NCI-H146 treated with DMSO at 0.1 percent for 48 hours (cell line): Measurements from ENCODE around the gene ALS2.
"Not testable (repeated sequence)": the region's sequence is repeated elsewhere in the genome, so short reads cannot be mapped to it uniquely, and the experiment has no call there.

Experiments used
- DNase-seq: peaks from one replicate; lab custom pipeline; 2025; ENCODE audit not compliant: unreplicated experiment; lab: John Stamatoyannopoulos, UW

ALS2 gene

GRCh38 chr2:201794294-201794693 lies 13.6 kb upstream of the ALS2 start:
- no peak for DNase-seq

- no peak for DNase-seq
Observed at GRCh38 chr2:201793631-201794030, 12.9 kb upstream of the ALS2 start.

- DNase-seq = no peak
Observed at GRCh38 chr2:201790989-201791388, 10.3 kb upstream of the ALS2 start.

- DNase-seq = no peak
Observed at GRCh38 chr2:201790291-201790690, 9.6 kb upstream of the ALS2 start.

DNA sequence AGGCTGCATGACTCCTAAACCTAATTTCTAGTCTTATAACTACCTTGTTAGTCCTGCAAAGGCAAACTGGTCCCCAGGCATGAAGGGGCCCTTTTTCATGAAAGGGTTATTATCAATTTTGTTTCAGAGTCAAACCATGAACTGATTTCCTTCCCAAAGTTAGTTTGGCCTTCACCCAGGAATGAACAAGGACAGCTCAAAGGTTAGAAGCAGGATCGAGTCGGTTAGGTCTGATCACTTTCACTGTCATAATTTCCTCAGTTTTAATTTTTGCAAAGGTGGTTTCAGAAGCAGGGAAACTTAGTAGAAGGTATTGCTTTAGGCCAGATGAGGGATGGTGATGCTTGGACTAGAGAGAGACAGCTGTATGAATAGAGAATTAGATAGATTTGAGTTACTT lies 8.7 kb upstream of the ALS2 start:
- DNase-seq = no peak

- DNase-seq = no peak
Observed at GRCh38 chr2:201788371-201788770, 7.6 kb upstream of the ALS2 start.

- DNase-seq = no peak
Observed at GRCh38 chr2:201786471-201786870, 5.7 kb upstream of the ALS2 start.

DNA sequence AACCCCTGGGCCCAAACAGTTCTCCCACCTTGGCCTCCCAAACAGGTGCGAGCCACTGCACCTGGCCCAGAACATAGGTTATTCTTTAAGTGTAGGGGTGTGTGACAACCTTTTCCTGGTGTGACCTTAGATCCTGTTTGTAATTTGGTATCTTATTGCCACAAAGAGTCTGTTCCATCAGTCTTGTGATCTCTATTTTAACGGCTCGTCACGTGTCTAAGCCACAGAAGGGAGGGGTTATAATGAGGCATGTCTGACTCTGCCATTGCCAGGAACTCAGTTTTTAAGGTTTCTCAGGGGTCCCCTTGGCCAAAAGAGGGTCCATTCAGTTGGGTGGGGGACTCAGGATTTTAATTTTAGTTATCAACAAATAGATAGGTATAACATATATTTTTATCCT lies 4.4 kb upstream of the ALS2 start:
- no peak for DNase-seq

DNA sequence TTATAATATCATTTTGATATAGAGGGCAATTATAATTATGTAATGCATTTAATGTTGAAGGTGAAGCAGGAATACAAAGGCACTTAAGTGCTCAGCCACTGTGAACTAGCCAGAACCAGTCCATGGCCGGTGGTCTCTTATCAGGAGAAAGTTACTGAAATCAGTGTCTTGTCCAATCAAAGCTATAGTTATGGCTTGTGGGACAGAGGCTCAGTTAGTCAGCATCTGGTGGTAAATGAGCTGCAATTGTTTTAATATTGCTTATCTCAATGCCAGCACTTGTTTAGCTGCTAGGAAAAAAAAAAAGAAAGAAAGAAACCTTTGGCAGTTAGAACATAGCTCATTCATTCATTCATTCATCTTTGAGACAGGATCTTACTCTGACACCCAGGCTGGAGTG lies 3.8 kb upstream of the ALS2 start:
- no peak for DNase-seq

- DNase-seq = no peak
Observed at GRCh38 chr2:201781557-201782051, 871 bp upstream of the ALS2 start.

- no peak for DNase-seq
Observed at GRCh38 chr2:201779901-201780673, 646 bp downstream of the ALS2 start.

DNA sequence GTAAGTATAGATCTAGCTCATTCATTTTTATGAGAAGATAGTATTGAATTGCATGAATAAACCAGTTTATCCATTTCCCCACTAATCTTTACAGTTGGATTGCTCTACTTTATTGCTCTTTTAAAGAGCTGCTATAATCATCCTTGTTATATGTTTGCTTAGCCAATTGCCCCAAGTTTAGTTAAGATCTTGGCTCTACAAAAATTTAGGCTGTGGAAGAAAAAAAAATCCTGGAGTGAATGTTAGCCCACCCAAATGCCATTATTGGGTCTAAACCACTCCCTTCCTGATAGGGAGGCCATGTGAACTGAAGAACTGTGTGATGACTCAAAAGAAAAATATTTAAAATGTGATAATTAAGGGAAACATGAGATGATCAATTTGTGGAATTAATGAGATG lies 2.9 kb downstream of the ALS2 start:
- DNase-seq = no peak

- no peak for DNase-seq
Observed at GRCh38 chr2:201777043-201777442, 3.7 kb downstream of the ALS2 start.

DNA sequence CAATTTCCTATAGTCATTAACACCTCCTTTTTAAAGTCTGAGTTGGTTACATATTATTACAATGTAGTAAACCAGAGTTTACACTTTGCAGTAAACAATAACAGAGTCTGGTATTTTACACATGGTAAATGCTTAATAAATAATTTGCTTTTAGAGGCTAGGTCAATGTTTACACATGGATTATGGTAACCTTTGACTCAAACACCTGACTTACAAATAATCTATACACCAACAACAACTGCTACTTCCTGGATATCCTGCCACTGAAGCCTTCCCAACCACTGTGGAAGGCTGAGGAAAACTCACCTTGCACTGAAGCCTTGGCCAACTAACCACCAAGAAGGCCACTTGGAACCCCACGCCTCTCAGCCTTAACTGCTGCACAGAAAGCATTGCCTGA lies 5.4 kb downstream of the ALS2 start:
- DNase-seq = no peak

GRCh38 chr2:201774546-201774945 lies 6.2 kb downstream of the ALS2 start:
- DNase-seq = no peak

- no peak for DNase-seq
Observed at GRCh38 chr2:201773990-201774389, 6.7 kb downstream of the ALS2 start.

DNA sequence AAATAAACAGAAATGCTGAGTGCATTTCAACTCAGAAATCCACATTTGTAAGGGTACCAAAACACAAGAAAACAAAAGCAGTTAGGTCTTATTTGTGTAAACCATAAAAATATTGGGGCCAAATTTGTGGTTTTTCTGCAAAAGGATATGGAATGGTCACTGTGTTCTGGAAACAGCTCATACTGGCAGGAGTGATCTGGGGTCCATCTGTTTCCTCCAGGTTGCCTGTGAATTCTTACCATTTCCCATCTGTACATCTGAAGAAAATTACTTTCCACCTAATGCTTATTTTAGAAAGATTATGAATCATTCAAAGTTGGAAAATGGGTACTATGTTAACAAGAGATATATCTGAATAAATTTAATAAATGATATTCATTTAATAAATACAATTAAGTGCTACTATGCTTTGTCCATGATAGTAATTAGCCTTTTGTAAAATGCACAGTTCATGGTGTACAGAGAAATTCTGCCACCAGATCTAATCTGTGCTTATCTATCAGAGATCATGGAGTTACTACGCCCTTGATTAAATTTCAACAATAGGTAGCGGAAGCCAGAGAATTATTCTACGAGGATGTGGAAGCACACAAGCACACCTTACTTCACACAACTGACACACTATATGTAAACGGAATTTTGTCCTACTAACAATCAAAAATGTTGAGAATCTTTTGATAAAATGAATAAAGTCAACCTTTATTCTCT lies 10.9 kb downstream of the ALS2 start:
- DNase-seq = no peak

GRCh38 chr2:201768918-201769317 lies 11.8 kb downstream of the ALS2 start:
- DNase-seq = no peak

DNA sequence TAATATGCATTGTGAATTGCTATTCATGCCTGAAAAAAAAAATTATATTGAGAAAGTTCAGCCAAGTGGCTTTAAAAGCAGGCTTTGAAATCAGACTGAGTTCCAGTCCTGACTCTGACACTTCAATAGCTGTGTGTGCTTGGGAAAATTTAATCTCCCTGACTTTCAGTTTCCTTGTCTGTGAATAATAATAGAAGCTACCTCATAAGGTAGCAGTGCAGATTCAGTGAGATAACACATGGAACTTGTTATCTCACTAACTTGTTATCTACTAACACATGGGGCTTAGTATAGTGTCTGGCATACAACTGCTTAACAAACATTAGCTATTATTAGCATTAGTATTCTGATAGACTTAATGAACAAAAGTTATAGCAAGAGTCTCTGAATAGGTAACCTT lies 14.9 kb downstream of the ALS2 start:
- no peak for DNase-seq

GRCh38 chr2:201764469-201764868 lies 16.3 kb downstream of the ALS2 start:
- not testable (repeated sequence) for DNase-seq

- DNase-seq = no peak
Observed at GRCh38 chr2:201761101-201761500, 19.6 kb downstream of the ALS2 start.

GRCh38 chr2:201759567-201759966 lies 21.2 kb downstream of the ALS2 start:
- no peak for DNase-seq
